Fibroblast of skin of left quadriceps (primary cell): ENCODE measurements around the gene STX11.

Experiments
- DNase-seq, 2 experiments: peaks; one replicate each; pipeline ENCODE4 v3.0.0-alpha.2; 2013; ENCODE audit warnings: low read depth in 2 of 2

The STX11 gene

GRCh38 chr6:144214622-144215401 is 64.5 kb downstream of the STX11 start:
- DNase-seq: no peak

- no peak for DNase-seq
Observed at GRCh38 chr6:144215402-144215931, 65.2 kb downstream of the STX11 start.

DNA sequence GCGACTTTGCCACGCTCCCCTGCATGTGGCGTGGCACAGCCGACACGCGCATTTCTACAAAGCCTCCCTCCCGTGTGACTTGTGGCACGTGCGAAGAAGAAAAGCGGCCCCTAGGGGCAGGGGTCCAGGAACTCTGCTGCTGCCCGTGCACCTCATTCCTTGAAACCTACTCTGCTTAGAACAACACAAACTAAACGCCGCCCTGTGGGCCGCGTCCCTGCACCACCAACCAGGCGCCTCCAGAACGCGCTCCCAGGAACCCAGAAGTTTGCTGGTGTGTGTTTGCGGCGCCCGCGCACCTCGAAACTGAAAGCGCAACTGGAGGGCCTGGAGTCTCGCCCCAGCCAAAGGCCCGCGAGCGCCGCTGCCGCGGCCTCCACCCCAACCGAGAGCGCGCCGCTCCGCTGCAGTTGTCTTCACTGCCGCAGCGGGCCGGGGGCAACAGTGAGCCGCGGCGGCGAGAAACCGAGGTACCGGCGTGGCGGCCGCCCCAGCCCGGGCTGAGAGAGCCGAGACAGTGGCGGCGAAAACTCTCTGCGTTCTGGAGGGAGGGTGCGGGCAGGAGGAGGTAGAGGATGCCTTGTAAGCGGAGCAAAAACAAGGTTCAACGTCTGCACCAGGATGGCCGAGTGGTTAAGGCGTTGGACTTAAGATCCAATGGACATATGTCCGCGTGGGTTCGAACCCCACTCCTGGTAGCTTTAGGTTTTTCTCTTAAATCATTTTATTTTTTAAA is 65.8 kb downstream of the STX11 start:
- peak; percentile 94 to 95 for DNase-seq

DNA sequence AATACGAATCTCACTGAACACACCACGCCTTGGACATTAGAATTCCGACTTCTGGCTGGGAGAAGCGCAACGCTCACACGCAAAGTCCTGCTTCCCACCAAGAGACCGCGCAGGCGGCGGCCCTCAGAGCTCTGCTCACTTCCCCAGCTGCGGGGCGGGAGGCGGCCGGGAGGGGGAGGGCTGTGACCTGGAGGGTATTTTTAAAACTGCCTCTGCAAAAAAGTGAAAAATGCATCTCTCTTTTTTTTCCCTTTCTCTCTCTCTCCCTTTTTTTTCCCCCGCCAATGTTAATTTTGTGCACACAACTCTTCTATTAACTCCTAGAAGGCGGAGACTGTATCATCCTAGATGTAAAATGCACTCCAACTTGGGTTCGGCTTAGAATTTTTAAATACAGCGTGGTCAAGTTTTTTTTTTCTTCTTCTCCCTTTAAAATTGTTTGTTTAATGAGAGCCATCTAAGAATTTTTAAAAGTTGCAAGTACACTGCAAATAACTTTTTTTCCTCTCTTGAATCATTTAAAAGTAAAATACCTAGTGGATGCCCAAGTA is 66.4 kb downstream of the STX11 start:
- DNase-seq: no peak

- no peak for DNase-seq
Observed at GRCh38 chr6:144217264-144217663, 66.9 kb downstream of the STX11 start.

DNA sequence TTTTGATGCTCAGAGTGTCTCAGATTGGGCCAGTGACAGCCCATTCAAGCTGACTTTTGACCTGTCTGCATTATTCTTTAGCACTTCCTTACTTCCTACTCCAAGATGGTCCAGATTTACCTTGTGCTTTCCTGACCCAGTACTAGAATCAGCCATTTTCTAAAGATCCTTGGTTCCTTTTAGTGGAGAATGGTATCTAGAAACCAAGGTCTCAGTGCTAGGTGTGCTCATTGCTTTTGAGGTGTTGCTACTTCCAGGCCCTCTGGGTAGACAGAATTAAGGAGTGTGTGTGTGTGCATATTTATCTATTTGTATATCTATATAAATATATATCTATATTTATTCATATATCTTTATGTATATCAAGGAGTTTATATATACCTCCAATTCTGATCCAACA is 67.5 kb downstream of the STX11 start:
- no peak for DNase-seq

- peak; percentile 20 to 30 for DNase-seq
Observed at GRCh38 chr6:144219056-144219685, 68.9 kb downstream of the STX11 start.

DNA sequence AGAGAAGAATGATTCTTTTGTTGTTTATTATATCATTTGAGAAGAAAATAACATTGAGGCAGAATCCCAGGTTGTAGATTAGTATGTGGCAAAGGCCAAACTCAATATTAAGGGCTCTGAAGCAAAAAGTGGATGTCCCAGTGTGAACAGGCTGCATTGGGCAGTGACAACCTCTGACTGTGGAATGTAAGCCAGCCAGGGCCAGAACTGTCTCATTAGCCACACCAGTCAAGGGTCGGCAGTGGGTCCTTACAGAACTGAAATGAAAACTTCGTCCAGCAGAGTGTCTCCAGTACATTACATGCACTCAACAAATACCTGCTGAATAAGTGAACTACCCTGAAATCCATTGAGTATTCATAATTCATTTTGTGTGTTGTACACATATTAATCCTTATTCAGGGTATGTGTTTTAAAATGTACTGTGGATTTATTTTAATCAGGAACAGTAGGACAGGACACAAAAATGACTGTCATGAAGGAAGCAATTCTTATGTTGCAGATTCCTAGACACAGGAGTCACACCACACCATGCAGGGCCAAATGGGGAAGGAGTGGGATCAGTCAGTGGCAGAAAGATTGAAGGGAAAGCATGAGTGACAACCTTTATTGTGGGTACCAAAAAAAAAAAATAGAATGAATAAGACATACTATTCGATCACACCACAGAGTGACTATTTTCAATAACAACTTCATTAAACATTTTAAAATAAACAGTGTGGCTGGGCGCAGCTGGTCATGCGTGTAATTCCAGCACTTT is 69.9 kb downstream of the STX11 start:
- no peak for DNase-seq

DNA sequence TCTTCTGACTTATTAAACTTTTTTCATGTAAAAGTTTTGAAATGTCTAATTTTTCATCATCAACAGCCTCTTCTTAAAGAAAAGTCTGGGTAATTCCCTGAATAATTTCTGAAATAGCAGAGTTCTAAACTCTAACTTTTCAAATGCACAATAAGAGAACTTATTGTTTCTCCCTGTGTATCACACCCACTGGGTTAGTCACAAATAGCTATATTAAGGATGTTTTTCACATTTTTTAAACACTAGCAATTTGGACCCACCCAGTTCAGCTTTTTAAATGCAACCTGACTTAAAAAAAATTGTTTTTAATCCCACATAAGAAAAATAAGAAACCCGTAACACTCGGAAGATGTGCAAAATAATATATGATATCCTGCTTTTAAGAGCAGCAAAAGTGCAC is 73.4 kb downstream of the STX11 start:
- DNase-seq: no peak

DNA sequence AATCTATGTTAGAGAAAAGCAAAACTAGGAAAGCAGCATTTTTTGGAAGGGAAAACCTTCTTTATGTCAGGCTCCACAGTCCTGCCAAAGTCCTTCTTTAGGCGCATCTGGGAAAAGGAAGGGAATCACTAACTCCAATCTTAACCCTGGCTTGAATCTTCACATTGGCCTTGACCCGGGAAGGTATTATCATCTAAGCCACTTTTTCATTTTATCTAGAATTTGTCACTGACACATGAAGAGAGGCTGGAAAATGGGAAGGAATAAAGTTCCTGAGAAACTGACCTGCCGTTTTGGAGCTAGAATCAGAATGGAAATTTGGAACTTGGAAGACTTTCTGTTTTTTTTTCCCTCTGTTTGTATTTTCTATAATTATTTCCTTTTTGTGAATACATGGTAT is 81.4 kb downstream of the STX11 start:
- no peak for DNase-seq

GRCh38 chr6:144232176-144232831 is 82.0 kb downstream of the STX11 start:
- DNase-seq: no peak

GRCh38 chr6:144232832-144233230 is 82.5 kb downstream of the STX11 start:
- no peak for DNase-seq

GRCh38 chr6:144234399-144234798 is 84.1 kb downstream of the STX11 start:
- no peak for DNase-seq

GRCh38 chr6:144234935-144235334 is 84.6 kb downstream of the STX11 start:
- no peak for DNase-seq
